RWPE2 (cell line): ENCODE measurements around the gene VILL.
A peak's percentile ranks its signal among the peaks of the same experiment; 100 is the strongest.

Experiments used
- ATAC-seq: fragments of 200-7000 bp; cut with Tn5 transposase; 3 replicates; pipeline ENCODE4 v1.9.1; 2021; ENCODE audit warnings: low read depth
- DNase-seq: peaks from one replicate; pipeline ENCODE4 v3.0.0-alpha.2; 2020; ENCODE audit warnings: low spot score
- H3K27ac ChIP-seq: fragments of 450-650 bp; 2 replicates; pipeline ENCODE4 v1.5.1; 2017; ENCODE audit warnings: mild to moderate bottlenecking; ENCODE audit not compliant: poor library complexity, severe bottlenecking
- H3K27me3 ChIP-seq: fragments of 250-450 bp; sonication (Bioruptor Pico); 2 replicates; pipeline ENCODE4 v1.5.1; 2021; ENCODE audit warnings: mild to moderate bottlenecking, moderate library complexity; ENCODE audit not compliant: insufficient read depth, poor library complexity, severe bottlenecking
- H3K36me3 ChIP-seq: fragments of 250-450 bp; sonication (Bioruptor Pico); 2 replicates; pipeline ENCODE4 v1.5.1; 2020; ENCODE audit warnings: low read depth, mild to moderate bottlenecking, moderate library complexity
- H3K4me1 ChIP-seq: fragments of 250-450 bp; sonication (Bioruptor Pico); 2 replicates; pipeline ENCODE4 v1.5.1; 2021; ENCODE audit warnings: mild to moderate bottlenecking, moderate library complexity; ENCODE audit not compliant: insufficient read depth, poor library complexity, severe bottlenecking
- H3K4me3 ChIP-seq: fragments of 250-450 bp; sonication (Bioruptor Pico); 2 replicates; pipeline ENCODE4 v1.5.1; 2021; ENCODE audit warnings: mild to moderate bottlenecking, moderate library complexity; ENCODE audit not compliant: severe bottlenecking
- H3K9me3 ChIP-seq: fragments of 250-450 bp; sonication (Bioruptor Pico); 2 replicates; pipeline ENCODE4 v1.5.1; 2021; ENCODE audit warnings: mild to moderate bottlenecking, moderate library complexity; ENCODE audit not compliant: severe bottlenecking
- TF ChIP-seq, protein P1 (sequence below): fragments of 450-650 bp; IDR thresholded peaks from one replicate; pipeline ENCODE4 v1.5.1; 2017; ENCODE audit warnings: mild to moderate bottlenecking, moderate library complexity; ENCODE audit not compliant: poor library complexity, severe bottlenecking

The VILL gene

DNA sequence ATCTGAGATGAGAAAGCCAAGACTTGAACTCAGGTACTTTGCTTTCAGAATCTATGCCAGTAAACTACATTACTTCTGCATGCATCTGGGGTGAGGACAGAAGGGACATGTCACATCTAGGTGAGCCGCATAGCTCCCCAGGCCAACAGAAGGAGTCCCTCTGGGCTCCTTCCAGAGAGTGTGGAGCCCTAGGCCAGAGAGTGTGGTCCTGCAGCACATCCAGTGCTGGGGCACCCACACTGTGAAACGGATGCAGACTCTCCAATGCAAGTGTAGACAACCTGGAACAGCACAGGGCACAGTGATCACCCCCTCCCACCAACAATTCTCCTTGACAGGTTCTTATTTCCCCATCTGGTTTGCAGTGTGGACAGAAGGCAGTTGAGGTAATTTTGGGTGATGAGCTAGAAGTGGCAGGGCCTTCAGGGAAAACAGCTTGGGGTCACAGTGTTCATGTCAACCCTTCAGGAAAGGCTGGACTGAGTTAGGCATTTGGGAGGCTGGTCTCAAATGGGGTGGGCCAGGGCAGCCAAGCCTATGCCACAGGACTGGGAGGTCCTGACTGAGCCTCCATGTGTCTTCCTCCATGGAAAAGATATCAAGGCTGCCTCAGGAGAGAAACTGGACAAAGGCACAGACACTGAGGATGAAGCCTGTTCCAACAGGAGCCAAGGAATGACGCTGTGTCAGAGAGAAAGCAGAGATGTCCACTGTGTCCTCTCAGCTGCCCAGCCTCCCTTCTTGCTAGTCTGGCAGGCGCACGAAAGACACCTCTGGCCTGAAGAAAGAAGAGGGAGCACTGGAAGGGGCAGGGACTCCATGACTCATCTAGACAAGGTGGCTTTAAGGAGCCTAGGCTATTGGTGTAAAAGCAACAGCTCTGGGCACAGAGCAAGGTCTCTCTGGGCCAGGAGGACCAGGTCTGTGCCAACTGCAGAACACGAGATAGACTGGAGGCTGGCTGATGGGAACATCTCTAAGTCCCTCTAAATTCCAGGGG is 37.2 kb downstream of the VILL start:
- Histone ChIP-seq H3K27ac (no peak overlapping the region), H3K9me3 (no peaks in the 10 kb centered on the region), H3K27me3 (no peaks in the 10 kb centered on the region), H3K4me1 (peaks cover 27% of the 10 kb centered on the region), H3K36me3 (no peaks in the 10 kb centered on the region), H3K4me3 (no peak overlapping the region)
- DNase-seq (no peak), ATAC-seq (no peak)
- TF ChIP-seq, protein P1, sequence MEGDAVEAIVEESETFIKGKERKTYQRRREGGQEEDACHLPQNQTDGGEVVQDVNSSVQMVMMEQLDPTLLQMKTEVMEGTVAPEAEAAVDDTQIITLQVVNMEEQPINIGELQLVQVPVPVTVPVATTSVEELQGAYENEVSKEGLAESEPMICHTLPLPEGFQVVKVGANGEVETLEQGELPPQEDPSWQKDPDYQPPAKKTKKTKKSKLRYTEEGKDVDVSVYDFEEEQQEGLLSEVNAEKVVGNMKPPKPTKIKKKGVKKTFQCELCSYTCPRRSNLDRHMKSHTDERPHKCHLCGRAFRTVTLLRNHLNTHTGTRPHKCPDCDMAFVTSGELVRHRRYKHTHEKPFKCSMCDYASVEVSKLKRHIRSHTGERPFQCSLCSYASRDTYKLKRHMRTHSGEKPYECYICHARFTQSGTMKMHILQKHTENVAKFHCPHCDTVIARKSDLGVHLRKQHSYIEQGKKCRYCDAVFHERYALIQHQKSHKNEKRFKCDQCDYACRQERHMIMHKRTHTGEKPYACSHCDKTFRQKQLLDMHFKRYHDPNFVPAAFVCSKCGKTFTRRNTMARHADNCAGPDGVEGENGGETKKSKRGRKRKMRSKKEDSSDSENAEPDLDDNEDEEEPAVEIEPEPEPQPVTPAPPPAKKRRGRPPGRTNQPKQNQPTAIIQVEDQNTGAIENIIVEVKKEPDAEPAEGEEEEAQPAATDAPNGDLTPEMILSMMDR = no peak

DNA sequence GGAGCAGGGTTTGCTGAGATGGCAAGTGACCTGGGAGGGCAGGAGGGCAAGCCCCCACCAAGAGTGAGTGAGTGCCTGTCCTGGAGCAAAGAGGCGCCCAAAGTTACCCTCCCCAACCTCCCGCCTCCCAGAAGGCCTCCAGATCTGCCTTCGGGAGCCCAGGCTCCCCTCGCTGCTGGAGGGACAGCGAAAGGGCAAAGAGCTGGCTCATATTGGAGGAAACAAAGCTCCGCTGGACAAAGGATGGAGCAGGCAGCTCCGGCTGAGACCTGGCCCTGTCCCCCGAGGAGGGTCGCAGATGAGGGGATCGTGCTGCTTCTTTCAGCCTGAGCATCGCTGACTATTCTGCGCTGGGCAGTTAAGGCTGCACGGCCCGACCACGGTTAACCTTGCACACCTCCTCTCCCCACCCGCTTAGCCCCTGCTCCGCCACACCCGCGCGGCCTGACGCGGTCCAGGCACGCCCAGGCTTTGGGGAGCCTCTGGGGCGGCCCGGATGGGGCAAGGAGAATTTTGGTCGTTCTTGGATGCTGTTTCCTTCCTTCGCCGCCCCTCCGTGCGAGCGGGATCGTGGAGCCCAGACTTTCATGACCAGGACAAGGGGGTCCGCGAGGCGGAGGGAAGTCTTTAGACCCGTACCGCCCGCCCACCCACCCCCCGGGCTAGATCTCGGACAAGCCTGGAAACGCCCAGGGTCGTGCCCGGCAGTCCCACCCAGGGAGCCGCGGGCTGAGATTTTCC is 38.2 kb downstream of the VILL start:
- ATAC-seq (no peak), DNase-seq (no peak)
- H3K9me3 ChIP-seq = no peaks in the 10 kb centered on the region
- peak overlapping the region; percentile 81 for H3K27ac ChIP-seq
- H3K4me3 ChIP-seq = peak overlapping the region; percentile 52
- no peaks in the 10 kb centered on the region for H3K27me3 ChIP-seq
- peaks cover 27% of the 10 kb centered on the region for H3K4me1 ChIP-seq
- TF ChIP-seq, protein P1 = no peak
- H3K36me3 ChIP-seq = no peaks in the 10 kb centered on the region

DNA sequence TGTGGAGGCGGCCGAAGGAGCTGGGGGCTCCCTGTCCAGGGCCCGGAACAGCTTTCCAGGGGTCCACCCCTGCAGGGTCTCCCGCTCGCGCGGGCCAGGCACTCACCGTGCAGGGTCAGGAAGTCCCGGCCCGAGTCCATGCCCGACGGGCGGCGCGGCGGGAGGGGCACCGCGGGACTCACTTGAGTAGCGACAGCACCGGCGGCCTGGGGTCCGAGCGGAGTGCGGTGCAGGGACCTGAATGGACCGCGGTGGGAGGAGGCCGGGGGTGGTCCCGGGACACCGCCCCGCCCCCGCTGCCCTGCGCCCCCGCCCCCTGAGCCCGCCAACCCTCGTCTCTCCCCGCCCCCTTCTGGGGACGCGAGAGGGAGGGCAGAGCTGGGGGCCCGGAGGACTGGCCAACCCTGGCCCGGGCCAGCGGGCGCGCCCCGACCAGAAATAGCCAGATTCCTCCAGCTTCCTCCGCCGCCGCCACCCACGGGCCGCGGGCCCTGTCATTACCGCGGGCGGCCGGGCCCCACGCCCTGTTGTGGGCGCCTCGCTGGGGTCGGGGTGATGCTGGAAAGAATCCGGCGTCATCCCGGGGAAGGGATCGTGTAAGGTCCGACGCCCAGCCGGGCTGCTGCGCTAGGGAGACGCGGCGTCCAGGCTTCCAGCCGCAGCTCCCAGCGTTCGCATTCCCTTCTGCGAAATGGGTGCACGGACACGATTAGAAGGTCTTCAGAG is 39.0 kb downstream of the VILL start, which contains the start of gene PLCD1:
PLCD1 (minus strand) TSS at position 243 of the 726 bp plus-strand sequence; CDS start at position 140, 103 bp downstream.
- Histone ChIP-seq H3K27me3 (no peaks in the 10 kb centered on the region), H3K36me3 (no peaks in the 10 kb centered on the region), H3K9me3 (no peaks in the 10 kb centered on the region), H3K4me3 (peak within 1 kb of the TSS; percentile 52), H3K27ac (peak within 1 kb of the TSS; percentile 81), H3K4me1 (peaks cover 27% of the 10 kb centered on the region)
- TF ChIP-seq, protein P1 = no peak
- DNase-seq (no peak), ATAC-seq (peak; percentile 7; the same call in 2 of the 3 replicates)

DNA sequence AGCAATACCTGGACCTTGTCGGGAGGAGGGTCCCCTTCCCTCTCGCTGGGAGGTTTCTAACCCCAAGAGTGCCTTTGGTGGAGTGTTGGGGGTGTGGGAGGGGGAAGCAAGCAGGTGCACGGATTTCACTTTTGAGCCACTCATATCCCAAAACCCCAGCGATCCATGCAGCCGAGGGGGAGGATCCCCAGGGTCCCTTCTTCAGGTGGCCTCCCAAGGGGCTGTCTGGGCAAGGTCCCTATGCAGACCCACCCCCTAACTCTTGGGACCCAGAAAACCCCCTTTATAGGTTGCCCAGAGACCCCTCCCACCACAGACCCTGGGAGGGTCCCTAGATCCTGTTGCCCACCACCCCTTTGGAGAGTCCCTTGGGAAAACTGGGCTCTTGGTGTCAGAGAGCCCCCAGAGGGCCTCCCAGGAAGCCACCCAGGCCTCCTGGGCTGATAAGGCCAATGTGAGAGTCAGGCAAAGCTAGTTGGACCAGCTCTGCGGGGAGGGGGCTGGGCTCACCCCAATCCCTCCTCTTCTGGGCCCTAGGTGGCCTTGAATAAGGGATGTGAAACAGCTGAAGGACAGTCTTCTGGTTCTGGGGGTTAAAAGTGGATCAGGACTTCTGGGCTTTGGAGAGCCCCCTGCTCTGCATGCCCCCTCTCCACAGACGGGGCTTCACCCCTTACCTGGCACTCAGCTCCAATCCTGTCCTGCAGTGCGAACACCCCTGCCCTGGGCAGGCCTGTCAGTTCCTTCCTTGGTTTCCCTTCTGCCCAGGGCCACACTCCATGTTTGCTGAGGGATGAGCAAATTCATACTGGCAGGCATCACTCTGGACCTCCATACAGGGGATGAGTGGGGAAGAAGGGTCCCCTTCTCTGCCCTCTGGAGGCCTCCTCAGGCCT is 39.8 kb downstream of the VILL start:
- DNase-seq (no peak), ATAC-seq (peak; percentile 1; the same call in 2 of the 3 replicates)
- H3K4me1 ChIP-seq = peaks cover 27% of the 10 kb centered on the region
- no peaks in the 10 kb centered on the region for H3K9me3 ChIP-seq
- TF ChIP-seq, protein P1 = no peak
- H3K36me3 ChIP-seq = no peaks in the 10 kb centered on the region
- H3K27ac ChIP-seq = peak overlapping the region; percentile 81
- peak overlapping the region; percentile 52 for H3K4me3 ChIP-seq
- no peaks in the 10 kb centered on the region for H3K27me3 ChIP-seq
